GM18907 (cell line): ENCODE data around the gene DNAJB4.
"Not testable (repeated sequence)": the region's sequence is repeated elsewhere in the genome, so short reads cannot be mapped to it uniquely, and the experiment has no call there.

Source experiments
- ATAC-seq: cut with Tn5 transposase; IDR thresholded peaks from one replicate; pipeline ENCODE4 v1.9.1; 2021; ENCODE audit warnings: mild to moderate bottlenecking, moderate library complexity; ENCODE audit not compliant: unreplicated experiment

DNAJB4 gene

GRCh38 chr1:78060857-78061563 is 56.3 kb downstream of the DNAJB4 start:
- peak; percentile 48 for ATAC-seq

GRCh38 chr1:78061825-78062523 is 57.2 kb downstream of the DNAJB4 start:
- no peak for ATAC-seq

GRCh38 chr1:78064886-78065285 is 60.1 kb downstream of the DNAJB4 start:
- not testable (repeated sequence) for ATAC-seq
